Activated CD8-positive, alpha-beta memory T cell treated with anti-CD3 and anti-CD28 coated beads for 36 hours (primary cell): Measurements from ENCODE around the gene IGSF8. TPM values are rescaled to one million over a fixed set of nuclear protein-coding genes. Genes with fewer than 3 reads are reported as not detected.
"Not testable (repeated sequence)": the region's sequence is repeated elsewhere in the genome, so short reads cannot be mapped to it uniquely, and the experiment has no call there.

ENCODE experiments used
- CTCF ChIA-PET: fragments of 350-600 bp; sonication (Branson Sonifier 250); formaldehyde crosslinking; loops from one replicate; lab custom pipeline; 2021; ENCODE audit warnings: antibody characterized with exemption; lab: Charles Lee
- POLR2A ChIA-PET: fragments of 350-600 bp; sonication (Branson Sonifier 250); formaldehyde crosslinking; loops from one replicate; lab custom pipeline; 2021; ENCODE audit warnings: antibody characterized with exemption; lab: Charles Lee
- total RNA-seq, 2 experiments: library from RNA; stranded (reverse); gene quantifications; one replicate each; pipeline ENCODE4 v1.2.3, GENCODE V29; 2021

Gene IGSF8
- total RNA-seq, 2 experiments from 2014 or later: 43.8 to 45.7 TPM

DNA sequence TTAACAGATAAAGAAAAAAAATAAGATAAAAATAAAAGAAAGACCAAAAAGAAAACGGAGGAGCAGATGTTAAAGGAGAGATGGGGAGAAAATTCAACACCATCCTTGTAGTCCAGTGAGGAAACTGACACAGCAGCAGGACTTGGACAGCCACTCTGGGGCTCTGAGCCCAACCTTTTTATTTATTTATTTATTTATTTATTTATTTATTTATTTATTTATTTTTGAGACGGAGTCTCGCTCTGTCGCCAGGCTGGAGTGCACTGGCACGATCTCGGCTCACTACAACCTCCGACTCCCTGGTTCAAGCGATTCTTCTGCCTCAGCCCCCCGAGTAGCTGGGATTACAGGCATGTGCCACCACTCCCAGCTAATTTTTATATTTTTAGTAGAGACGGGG is 13.0 kb upstream of the IGSF8 start:
- CTCF ChIA-PET: interaction anchor here (0.6 to 1.5 kb wide), 2 partner anchors 10 to 82 kb away, joined by 3 read pairs; no protein-coding TSS in a partner anchor

GRCh38 chr1:160109686-160110085 is 11.3 kb upstream of the IGSF8 start:
- ChIA-PET POLR2A (no interaction called here), CTCF (interaction anchor here (0.6 to 0.9 kb wide), 2 partner anchors 14 to 1851 kb away, joined by 3 read pairs; no protein-coding TSS in a partner anchor)

More for the DNA sequence above, 13.0 kb upstream of the IGSF8 start:
- POLR2A ChIA-PET: not testable (repeated sequence)

- ChIA-PET CTCF (interaction anchor here (0.6 to 2.1 kb wide), 9 partner anchors 10 to 1852 kb away, joined by 3 to 6 read pairs (median 3); no protein-coding TSS in a partner anchor), POLR2A (no interaction called here)
Observed at GRCh38 chr1:160108888-160109662, 10.7 kb upstream of the IGSF8 start.

DNA sequence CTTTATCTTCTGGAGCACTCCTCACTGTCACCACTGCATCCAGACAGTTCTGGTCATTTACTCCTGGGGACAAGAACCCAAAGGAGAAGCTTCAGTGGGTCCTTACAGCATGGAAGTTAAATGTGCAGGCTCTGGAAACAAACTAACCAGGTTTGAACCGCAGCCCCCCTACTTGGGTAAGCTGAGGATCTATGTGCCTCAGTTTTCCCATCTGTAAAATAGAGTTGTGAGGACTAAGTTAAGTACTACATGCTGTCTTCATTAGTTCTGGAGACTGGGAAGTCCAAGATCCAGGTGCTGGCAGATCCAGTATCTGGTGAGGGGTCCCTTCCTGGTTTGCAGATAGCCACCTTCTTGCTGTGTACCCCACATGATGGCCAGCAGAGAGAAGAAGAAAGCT is 9.1 kb upstream of the IGSF8 start:
- POLR2A ChIA-PET: no interaction called here
- CTCF ChIA-PET: interaction anchor here (1.4 to 2.1 kb wide), 5 partner anchors 10 to 269 kb away, joined by 3 to 6 read pairs (median 4); no protein-coding TSS in a partner anchor

- POLR2A ChIA-PET: no interaction called here
- CTCF ChIA-PET: interaction anchor here (0.9 to 4.0 kb wide), 3 partner anchors 20 to 271 kb away, joined by 3 to 15 read pairs (median 3); no protein-coding TSS in a partner anchor
Observed at GRCh38 chr1:160105155-160105554, 6.7 kb upstream of the IGSF8 start.

- ChIA-PET CTCF (interaction anchor here (1.0 to 4.0 kb wide), 4 partner anchors 10 to 271 kb away, joined by 3 to 15 read pairs (median 3); no protein-coding TSS in a partner anchor), POLR2A (no interaction called here)
Observed at GRCh38 chr1:160104486-160104885, 6.1 kb upstream of the IGSF8 start.

DNA sequence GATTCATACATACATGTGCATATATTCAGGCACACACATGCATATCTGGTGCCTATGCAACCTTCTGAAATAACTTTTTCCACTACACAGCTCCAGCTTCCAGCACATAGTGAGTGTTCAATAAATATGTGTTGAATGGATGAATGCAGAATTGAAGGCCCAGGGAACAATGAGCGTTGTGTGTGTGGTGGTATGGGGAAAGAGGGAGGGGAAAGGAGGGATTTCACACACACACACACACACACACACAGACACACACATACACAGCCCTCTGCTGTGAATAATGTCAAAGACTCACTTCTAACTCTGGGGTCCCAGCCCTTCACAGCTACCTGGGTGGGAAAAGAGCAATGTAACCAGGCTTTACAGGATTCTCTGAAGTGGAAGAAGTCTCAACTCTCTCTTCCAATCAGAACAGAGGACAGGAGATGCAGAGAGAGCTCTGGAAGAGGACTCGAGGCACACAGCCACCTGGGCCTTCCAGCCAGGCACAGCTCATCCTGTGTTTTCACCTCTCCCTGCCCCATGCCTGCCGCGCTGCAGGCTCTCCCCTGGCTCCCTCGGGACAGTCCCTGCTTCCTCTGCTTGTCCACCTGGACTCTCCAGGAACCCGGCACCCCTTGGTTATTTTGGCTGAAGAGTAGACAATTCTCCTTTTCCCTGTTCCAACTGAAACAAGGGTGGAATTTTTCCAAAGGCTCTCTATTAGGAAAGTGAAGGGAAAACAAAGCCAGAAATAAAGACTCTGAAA is 5.4 kb upstream of the IGSF8 start:
- ChIA-PET POLR2A (interaction anchor here (0.6 kb wide), 1 partner anchor 118 kb away, joined by 5 read pairs; no protein-coding TSS in a partner anchor), CTCF (interaction anchor here (1.0 to 4.0 kb wide), 3 partner anchors 10 to 95 kb away, joined by 3 to 15 read pairs (median 3); no protein-coding TSS in a partner anchor)

DNA sequence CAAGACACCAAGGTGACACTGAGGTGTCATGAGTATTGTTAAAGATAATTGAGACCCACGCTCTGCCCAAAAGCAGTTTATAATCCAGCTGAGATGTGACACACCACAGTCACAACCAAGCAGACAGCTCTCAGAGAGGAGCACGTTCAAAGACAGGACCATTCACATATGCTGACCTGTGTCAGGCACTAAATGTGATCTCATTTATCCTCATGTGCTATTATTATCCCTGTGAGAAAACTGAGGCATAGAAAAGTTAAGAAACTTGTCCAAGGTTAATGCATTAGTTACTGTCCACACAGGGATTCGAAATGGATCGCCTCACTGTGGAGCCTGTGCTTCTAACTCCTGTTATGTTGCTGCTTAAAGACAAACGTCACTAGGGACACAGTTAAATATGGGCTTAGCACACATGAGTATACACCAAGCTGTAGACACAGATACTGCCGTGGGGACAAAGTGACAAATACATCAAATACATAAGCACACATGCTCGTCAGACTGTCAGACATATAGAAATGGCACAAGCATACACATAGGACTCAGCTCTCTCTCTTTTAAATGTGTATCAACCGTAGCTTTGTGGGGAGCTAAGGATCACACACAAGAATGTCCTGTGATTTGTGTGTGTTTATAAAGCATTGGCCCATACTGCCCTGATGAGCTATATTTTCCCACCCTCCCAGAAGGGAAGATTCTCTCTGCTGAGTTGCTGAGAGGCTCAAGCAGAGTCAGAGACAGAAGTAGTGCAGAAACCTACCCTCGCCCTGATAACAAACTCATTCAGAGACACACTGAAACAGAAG is 3.5 kb upstream of the IGSF8 start:
- POLR2A ChIA-PET: interaction anchor here (0.6 kb wide), 1 partner anchor 142 kb away, joined by 9 read pairs; no protein-coding TSS in a partner anchor

DNA sequence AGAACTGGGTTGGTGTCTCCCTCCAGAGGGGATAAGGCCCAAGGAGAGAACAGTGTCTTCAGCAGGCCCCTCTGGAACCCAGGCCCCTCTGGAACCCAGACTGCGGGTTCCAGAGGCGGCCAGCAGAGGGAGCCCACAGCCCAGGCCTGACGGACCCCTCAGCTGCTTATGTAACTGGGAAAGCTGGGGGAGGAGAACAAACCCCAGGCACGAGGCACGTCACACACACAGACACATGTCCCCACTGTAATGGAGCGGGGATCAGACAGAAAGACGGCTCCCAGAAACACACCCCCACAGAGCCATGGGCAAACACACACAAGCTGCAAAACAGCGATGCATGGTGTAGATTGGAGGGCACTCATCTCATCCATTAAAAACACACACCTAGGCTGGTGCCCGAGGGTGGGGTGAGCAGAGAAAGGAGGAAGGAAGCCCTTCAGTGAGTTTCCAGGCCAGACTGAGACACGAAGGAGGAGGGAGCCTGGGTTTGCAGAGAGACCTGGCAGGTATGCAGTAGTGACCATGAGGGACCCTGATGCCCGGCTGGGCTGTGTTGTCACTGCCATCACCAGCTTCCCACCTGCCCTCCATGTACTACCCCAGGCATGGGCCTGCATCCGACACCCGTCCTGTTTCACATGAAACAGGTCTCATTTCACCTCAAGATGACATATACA is 2.8 kb upstream of the IGSF8 start:
- ChIA-PET POLR2A (interaction anchor here (0.6 kb wide), 2 partner anchors 72 to 142 kb away, joined by 3 to 9 read pairs; no protein-coding TSS in a partner anchor), CTCF (interaction anchor here (0.5 to 3.0 kb wide), 18 partner anchors 10 to 276 kb away, joined by 3 to 26 read pairs (median 3); partner anchors contain the start of gene PEX19)

More for the DNA sequence above, 3.5 kb upstream of the IGSF8 start:
- CTCF ChIA-PET: interaction anchor here (0.5 to 4.0 kb wide), 16 partner anchors 10 to 275 kb away, joined by 3 to 26 read pairs (median 4); partner anchors contain the start of gene PEX19

- ChIA-PET POLR2A (interaction anchor here (0.5 kb wide), 1 partner anchor 145 kb away, joined by 12 read pairs; no protein-coding TSS in a partner anchor), CTCF (interaction anchor here (1.1 to 4.1 kb wide), 6 partner anchors 13 to 277 kb away, joined by 3 to 20 read pairs (median 10); no protein-coding TSS in a partner anchor)
Observed at GRCh38 chr1:160099716-160100375, 1.4 kb upstream of the IGSF8 start.

GRCh38 chr1:160098852-160099561 is 588 bp upstream of the IGSF8 start:
- CTCF ChIA-PET: interaction anchor here (0.9 to 4.8 kb wide), 7 partner anchors 11 to 185 kb away, joined by 3 to 33 read pairs (median 4); no protein-coding TSS in a partner anchor
- POLR2A ChIA-PET: interaction anchor here (1.1 to 1.5 kb wide), 2 partner anchors 163 to 192 kb away, joined by 3 to 6 read pairs; partner anchors contain the start of gene DCAF8

DNA sequence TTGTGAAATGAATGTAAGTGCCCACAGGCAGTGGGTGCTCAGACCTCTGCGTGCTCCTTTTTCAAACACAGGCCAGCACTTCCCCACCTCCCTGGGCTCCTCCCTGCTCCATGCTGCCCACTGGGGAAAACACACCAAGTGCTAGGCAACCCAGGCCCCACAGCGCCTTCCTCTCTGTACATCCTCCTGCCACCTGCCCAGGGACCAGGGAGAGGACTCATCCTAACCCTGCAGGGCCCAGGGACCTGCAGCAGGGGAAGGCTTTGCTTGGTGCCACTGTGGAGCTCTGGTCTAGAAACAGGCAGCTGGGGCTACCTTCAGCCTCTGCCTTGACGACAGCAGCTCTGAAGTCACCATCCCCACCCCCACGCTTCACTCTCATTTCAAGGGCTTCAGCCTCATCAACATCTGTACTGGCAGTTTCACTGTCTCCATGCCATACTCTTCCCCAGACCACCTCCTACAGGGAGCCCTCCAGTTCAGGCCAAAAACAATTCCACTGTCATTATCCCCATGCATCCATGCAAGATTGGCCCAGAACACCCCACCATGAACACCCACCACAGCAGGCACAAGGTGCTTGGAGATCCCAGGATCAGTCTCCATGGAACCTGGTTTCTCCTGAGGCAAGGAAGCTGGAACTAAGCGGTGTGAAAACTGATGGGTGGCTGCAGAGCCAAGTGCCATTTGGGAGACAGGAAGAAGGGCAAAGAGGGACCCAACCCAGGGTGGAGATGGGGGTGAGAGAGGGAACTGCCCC is 1.1 kb downstream of the IGSF8 start:
- POLR2A ChIA-PET: interaction anchor here (1.5 kb wide), 1 partner anchor 165 kb away, joined by 6 read pairs; the partner anchor contains the start of gene DCAF8
- CTCF ChIA-PET: interaction anchor here (0.6 to 4.8 kb wide), 8 partner anchors 9 to 194 kb away, joined by 3 to 33 read pairs (median 4); no protein-coding TSS in a partner anchor

DNA sequence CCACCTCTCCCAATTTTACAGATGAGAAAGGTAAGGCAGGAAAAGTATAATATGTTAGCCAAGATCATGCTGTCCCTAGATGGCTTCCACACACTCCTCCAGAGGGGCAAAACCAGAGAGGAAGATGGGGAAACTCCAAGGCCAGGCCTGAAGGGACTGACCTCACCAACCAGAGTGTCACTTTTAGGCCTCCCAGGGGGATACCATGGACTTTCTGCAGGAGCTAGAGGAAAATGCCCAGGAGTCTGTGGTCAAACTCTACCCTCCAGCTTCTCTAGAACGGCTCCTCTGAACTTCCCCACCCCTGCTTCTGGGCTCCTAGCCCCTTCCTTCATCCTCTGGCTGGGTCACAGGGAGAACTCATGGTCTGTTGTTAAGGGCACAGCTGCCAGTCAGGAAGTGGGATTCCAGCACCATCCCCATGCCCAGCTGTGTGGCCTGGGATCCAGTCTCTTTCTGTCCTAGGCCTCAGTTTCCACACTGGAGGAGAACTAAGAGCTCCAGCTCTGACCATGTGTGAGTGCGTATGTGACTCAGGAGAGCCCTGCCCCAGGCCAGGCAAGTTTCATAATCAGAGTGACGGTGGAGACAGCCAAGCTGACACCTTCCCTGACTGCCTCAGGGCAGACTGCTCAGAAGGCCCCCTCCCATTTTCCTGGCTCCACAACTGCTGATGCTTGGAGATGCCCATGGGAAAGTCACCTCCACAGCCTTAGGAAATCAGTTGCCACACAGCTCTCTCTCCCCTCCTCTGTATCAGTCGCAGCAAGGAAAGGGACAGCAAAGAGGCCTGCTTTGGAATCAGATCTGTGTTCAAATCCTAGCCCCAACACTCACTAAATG is 1.9 kb downstream of the IGSF8 start:
- ChIA-PET CTCF (interaction anchor here (1.3 to 4.8 kb wide), 3 partner anchors 11 to 18 kb away, joined by 4 to 33 read pairs (median 16); no protein-coding TSS in a partner anchor), POLR2A (no interaction called here)

DNA sequence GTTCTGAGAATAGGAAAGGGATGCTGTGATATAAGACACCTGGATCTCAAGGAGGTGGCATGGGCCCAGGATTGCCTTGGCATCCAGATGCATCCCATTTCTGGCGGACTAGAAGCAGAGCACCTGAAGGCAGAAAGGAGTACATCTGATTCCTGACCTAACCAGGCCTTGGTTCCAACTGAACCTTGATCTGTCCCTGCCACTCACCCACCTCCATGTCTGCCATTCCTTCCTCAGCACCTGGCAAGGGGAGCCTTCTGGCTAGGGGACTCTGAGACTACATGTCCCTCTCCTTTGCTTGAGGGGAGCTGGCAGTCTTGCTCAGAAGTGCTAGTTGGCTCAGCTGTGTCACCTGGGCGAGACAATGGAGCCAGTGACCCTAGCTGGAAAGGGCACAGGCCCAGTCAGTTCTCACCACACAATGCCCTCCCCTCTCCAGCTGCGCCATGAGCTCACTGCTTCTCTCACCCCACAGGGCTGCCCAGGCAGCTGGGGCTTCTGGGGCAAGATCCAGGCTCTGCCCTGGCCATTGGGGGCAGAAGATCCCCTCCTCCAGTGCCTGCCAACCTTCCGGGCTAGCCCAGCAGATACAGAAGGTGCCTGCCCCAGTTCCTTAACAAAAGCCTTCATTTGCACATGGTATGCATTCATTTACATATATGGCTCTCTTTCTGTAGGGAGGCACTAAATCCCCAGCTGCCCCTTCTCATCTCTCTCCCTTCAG is 2.9 kb downstream of the IGSF8 start:
- ChIA-PET POLR2A (no interaction called here), CTCF (interaction anchor here (4.1 to 4.8 kb wide), 2 partner anchors 10 to 17 kb away, joined by 16 to 33 read pairs; no protein-coding TSS in a partner anchor)
